Measurements from ENCODE around the gene LRRC74B.
"Not testable (repeated sequence)": the region's sequence is repeated elsewhere in the genome, so short reads cannot be mapped to it uniquely, and the experiment has no call there.

Gene LRRC74B

DNA sequence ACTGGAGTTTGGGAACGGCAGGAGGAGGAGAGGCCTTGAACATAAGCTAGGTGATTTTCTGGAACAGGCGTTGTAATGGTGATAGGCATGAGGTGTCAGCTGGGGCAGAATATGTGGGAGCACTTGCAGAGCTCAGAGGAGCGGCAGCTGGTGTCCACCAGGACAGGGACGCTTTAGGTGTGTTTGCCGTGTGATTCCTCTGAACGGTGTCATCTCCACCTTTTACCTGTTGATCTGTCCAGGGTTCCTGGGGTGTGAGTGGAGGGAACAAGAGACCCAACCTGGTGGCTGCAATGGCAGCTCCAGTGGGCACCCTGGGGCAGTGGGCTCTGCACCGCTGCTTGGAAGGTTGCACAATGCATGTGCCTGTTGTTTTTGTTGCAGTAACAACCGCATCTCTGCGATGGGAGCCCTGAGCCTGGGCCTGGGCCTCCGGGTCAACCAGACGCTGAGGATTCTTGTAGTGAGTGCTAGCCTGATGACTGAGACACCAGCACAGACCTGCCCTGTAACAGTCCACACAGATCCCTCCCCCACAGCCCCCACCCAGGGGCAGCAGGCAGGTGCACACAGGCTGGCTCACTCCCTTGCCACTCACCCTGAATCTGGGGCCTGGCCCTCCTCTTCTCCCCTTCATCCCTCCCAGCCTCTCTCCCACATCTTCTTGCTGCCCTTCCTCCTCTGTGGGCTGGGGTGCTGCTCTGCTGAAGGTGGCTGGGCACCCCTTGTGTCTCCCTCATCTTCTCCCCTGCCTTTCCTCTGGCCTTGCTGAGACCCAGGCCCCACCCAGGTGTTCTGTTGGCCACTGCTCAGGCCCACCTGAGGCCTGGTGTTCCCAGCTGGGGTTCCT lies 9.2 kb downstream of the LRRC74B start:
- DNase-seq, result no peak

DNA sequence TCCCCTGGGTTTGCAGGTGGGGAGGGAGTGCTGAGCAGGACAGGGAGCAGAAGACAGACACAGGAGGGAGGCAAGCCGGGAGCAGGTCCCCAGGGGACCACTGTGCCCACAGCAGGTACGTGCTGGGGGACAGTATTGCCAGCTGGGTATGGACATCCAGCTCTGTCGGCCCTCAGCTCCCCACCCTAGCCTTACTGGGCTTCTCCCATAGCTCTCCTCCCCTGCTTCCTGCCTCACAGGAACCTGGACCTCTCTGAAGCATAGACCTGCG lies 9.8 kb downstream of the LRRC74B start:
- DNase-seq, result no peak

DNA sequence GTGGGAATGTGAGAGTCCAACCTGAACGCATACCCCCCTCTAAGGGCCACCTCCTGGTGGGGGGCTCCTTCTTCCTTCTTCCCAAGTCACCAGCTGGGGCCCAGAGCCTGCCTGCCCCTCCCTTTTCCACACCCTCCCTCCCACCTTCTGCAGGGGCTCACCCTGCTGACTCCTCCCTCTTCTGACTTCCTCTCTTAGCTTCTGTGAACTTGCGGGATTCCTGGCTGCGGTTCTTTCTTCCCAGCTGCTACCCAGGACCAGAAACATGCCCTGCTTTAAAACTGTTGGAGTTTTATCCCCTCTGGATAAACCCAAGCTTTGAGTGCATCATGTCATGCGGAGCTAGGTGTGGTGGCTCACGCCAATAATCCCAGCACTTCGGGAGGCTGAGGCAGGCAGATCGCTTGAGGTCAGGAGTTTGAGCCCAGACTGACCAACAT lies 10.2 kb downstream of the LRRC74B start:
- peak; percentile 68 to 75 for DNase-seq

DNA sequence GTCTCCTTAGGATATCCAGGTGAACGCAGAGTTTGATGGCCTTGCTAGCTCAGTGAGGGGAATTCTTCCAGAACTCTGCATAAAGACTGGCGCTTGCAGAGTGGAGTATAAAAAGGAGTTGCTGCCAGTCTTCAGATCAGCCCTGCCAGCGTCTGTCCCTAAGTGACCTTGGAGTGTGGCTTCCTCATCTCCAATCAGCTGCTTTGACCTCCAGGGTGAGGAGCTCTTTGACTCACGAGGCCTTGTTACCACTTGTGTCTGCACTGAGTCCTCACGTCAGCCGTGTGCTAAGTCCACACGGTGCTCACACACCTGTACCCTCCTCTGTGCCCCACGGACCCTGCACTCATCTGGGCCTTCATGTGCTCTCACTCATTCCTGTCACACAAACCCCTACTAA lies 14.6 kb downstream of the LRRC74B start:
- not testable (repeated sequence) for DNase-seq

DNA sequence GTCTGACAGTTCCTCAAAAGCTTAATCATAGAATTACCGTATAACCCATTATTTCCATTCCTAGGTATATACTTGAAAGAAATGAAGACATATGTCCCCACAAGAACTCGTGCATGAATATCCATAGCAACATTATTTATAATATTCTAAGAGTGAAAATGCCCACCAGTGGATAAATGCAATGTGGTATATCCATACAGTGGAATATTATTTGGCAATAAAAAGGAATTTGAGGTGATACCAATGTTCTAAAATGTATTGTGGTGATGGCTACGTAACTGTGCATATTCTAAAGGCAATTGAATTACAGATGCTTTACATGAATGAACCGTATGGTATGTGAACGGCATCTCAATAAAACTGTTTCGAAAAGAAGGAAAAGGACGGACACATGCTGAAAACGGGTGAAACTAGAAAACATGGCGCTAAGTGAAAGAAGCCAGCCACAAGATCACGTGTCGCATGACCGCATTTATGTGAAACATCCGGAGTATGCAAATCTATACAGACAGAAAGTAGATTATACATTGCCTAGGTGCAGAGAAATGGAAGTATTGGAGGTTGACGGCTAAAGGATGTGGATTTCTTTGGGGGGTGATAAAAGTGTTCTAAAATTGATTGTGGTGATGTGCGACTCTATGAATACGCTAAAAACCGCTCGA lies 16.0 kb downstream of the LRRC74B start:
- not testable (repeated sequence) for DNase-seq

GRCh38 chr22:21064425-21064824 lies 18.7 kb downstream of the LRRC74B start:
- not testable (repeated sequence) for DNase-seq

- no peak for DNase-seq
Measured at GRCh38 chr22:21064917-21065864, 19.4 kb downstream of the LRRC74B start.

GRCh38 chr22:21067075-21067900 lies 21.5 kb downstream of the LRRC74B start:
- no peak for DNase-seq

- no peak for DNase-seq
Measured at GRCh38 chr22:21067901-21068680, 22.3 kb downstream of the LRRC74B start.

- no peak for DNase-seq
Measured at GRCh38 chr22:21068681-21069276, 23.0 kb downstream of the LRRC74B start.

DNA sequence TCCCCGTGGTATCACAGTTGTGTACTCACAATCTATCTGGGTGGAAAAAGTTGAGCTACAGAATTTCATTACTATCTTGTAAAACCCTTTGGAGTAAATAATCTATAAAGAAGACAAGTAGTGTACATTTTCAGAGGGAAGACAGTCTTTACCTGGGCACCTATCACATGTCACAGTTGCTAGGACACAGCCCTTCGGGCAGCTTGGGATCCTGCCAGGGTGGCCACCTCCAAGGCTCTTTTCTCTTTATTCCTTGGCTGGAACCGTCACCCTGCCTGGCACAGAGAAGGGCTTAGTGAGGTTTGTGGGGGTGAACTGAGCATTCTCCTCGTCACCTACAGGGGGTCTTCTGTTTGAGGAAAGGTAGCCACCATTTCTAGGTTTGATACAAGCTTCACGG lies 23.6 kb downstream of the LRRC74B start:
- no peak for DNase-seq

DNA sequence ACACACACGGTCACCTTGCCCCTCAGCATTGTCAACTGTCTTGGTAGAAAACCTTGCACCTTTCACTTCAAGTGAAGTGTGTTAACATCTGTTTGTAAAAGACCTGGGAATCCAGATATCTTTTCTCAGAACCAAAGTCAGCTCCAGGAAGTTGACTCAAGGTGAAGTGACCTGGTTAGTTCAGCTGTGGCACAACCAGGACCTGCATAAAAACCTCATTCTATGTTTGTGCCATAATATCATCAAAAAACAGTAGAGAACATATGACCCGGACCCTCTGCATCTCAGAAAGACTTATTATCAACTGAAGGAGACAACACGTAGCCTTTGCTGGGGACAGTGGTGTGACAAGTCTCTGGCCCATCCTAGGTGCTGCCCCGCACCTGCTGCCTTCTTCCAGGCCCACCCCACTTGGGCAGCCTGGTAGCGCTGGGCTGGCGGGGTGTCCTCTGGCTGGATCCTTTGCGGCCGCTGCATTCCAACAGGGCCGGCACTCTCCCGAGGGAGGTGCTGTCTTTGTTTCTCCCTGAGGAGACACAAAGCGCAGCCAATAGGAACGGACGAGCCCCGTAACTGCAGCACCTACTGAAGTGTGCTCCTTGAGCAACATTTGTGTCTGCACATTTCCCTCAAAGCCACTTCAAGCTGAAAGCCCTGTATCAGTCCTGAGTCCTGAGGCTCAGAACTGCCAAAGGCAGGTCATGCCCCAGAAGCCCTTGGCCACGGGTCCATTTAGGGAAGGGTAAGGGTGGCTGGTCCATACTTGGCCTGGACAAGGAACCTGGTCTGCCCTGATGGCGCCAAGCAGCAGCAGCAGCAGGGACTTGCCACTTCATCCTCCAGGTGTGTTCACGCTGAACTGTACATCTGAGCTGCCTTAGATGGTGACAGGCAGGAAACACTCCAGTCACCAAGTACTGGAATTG lies 25.2 kb downstream of the LRRC74B start:
- DNase-seq, result no peak

GRCh38 chr22:21071796-21072195 lies 26.1 kb downstream of the LRRC74B start:
- not testable (repeated sequence) for DNase-seq

GRCh38 chr22:21073023-21073422 lies 27.3 kb downstream of the LRRC74B start:
- DNase-seq, result no peak

DNA sequence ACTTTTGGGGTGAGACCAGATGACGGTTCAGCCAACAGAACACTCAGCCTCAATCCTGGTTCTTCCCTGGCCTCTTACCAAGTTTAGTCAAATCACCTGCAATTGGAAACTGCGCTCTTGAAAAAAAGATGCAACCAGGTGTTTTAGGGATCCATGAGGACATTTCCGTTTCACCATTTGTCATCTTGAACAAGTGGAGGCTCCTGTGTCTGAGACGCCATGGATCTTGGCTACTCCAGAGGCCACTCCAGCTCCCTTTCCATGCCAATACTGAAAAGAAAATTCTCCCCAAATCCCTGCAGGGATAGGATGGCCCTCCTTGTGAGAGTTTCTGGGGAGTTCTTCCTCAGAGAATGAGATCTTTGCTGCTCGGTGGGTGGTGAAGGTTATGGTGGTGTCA lies 27.7 kb downstream of the LRRC74B start:
- no peak for DNase-seq

DNA sequence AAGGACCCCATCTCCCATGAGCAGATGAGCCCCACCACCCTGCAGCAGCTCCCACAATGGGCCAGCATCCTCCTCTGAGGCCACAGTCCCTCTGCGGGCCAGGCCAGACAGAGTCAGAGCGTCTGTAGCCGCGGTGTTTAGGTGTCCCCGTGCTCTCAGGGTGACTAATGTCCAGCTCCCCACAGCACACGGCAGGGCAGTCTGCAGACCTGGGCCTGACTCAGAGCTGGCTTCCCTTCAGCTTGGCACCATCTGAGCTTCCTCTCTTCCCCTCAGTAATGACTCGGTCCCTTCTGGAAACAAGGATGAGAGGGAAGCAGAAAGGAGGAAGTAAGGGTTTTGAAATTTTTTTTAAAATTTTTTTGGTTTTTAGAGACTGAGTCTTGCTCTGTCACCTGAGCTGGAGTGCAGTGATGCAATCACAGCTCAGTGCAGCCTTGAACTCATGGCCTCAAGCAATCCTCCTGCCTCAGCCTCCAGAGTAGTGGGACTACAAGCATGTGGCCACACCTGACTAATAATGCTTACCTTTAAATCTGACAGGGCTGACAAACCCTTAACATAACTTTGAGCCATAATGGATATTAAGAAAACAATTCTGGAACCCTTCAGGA lies 28.5 kb downstream of the LRRC74B start:
- DNase-seq, result peak; percentile 5 to 14

DNA sequence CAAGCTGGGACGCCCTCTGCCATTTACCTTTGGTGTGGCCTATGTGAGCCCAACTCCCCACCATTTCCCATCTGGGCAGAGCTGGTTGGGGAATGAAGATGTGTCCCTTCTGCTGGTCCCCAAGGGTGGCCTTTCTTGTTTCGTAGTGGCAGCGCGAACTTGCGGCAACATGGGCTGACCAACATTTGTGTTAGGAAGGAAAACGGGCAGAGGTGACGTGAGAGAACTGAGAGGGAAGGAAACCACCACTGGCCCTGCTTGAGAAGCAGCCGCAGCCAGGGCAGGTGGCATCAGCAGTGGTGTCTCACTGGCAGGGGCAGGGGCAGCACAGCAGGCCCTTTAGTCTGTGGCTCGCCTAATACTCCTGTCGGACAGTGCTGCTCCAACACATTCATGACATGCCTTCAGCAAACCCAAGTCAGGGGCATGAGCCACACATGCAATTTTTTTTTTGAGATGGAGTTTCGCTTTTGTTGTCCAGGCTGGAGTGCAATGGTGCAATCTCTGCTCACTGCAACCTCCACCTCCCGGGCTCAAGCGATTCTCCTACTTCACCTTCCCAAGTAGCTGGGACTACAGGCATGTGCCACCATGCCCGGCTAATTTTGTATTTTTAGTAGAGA lies 29.9 kb downstream of the LRRC74B start:
- no peak for DNase-seq

- DNase-seq, result no peak
Measured at GRCh38 chr22:21076912-21077625, 31.3 kb downstream of the LRRC74B start.

All from Kasumi-1 (cell line).